ENCODE data around the gene SCO2.
"Not testable (repeated sequence)": the region's sequence is repeated elsewhere in the genome, so short reads cannot be mapped to it uniquely, and the experiment has no call there.

SCO2 gene

GRCh38 chr22:50520184-50520583 lies 5.2 kb downstream of the SCO2 start:
- not testable (repeated sequence) for DNase-seq (ENCODE audit: low read depth)

- no peak for DNase-seq (ENCODE audit: low read depth)
Observed at GRCh38 chr22:50519151-50519550, 6.2 kb downstream of the SCO2 start.

- no peak for DNase-seq (ENCODE audit: low read depth)
Observed at GRCh38 chr22:50518606-50519005, 6.8 kb downstream of the SCO2 start.

GRCh38 chr22:50517495-50518260 lies 7.7 kb downstream of the SCO2 start:
- no peak for DNase-seq (ENCODE audit: low read depth)

GRCh38 chr22:50516891-50517290 lies 8.5 kb downstream of the SCO2 start:
- no peak for DNase-seq (ENCODE audit: low read depth)

- no peak for DNase-seq (ENCODE audit: low read depth)
Observed at GRCh38 chr22:50516068-50516467, 9.3 kb downstream of the SCO2 start.

- no peak for DNase-seq (ENCODE audit: low read depth)
Observed at GRCh38 chr22:50513175-50513574, 12.2 kb downstream of the SCO2 start.

GRCh38 chr22:50508897-50509296 lies 16.5 kb downstream of the SCO2 start:
- no peak for DNase-seq (ENCODE audit: low read depth)

- peak; percentile 98 for DNase-seq (ENCODE audit: low read depth)
Observed at GRCh38 chr22:50507991-50508884, 17.2 kb downstream of the SCO2 start, which contains the start of gene NCAPH2. Gene NCAPH2 (plus strand): TSS chr22:50508224. CDS start chr22:50508338, 114 bp downstream.

GRCh38 chr22:50507421-50507990 lies 17.9 kb downstream of the SCO2 start, which contains the start of gene LMF2:
Gene LMF2 (minus strand): TSS chr22:50507702. CDS start chr22:50507675, 27 bp downstream.
- peak; percentile 96 for DNase-seq (ENCODE audit: low read depth)

- DNase-seq (ENCODE audit: low read depth): no peak
Observed at GRCh38 chr22:50506611-50507420, 18.6 kb downstream of the SCO2 start.

- DNase-seq (ENCODE audit: low read depth): no peak
Observed at GRCh38 chr22:50505776-50506610, 19.4 kb downstream of the SCO2 start.

- DNase-seq (ENCODE audit: low read depth): no peak
Observed at GRCh38 chr22:50505276-50505775, 20.1 kb downstream of the SCO2 start.

GRCh38 chr22:50504369-50505211 lies 20.8 kb downstream of the SCO2 start:
- no peak for DNase-seq (ENCODE audit: low read depth)

GRCh38 chr22:50503475-50504145 lies 21.8 kb downstream of the SCO2 start:
- no peak for DNase-seq (ENCODE audit: low read depth)

GRCh38 chr22:50502628-50503474 lies 22.5 kb downstream of the SCO2 start:
- DNase-seq (ENCODE audit: low read depth): no peak

GRCh38 chr22:50502096-50502495 lies 23.3 kb downstream of the SCO2 start:
- DNase-seq (ENCODE audit: low read depth): no peak

GRCh38 chr22:50500452-50500851 lies 24.9 kb downstream of the SCO2 start:
- no peak for DNase-seq (ENCODE audit: low read depth)
